ENCODE data around the gene PBX3.

Gene PBX3

GRCh38 chr9:125985142-125985997 is 238.2 kb downstream of the PBX3 start:
- no peak for DNase-seq

DNA sequence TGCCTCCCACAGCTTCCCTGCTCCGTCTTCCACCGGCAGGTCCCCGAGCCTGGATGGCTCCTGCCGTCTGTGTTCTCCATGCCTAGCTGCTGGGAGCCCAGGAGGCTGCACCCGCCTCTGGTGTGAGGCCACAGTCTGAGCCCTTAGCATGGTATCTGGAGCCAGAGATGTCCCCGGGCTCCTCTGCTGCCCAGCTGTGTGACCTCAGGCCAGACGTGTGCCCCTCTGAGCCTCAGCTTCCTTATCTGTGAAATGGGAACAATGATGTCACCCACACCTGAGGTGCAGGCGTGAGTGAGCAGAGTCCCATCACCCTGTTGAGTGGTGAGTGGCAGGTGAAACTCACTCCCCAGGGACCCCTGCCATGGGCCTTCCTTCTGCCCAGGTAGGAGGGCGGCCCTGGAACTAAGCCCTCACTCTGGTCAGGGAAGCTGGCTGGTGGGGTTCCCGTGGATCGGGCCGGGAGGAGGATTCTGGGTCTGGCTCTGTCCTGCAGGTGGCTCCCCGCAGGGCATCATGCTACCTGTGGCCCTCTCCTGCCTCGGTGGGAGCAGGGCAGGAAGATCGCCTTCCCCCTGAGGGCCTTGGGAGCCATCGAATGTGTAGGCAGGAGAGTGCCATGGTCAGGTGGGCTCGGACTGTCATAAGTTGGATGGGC is 239.0 kb downstream of the PBX3 start:
- DNase-seq, result no peak

- no peak for DNase-seq
Measured at GRCh38 chr9:125986966-125987365, 239.8 kb downstream of the PBX3 start.

DNA sequence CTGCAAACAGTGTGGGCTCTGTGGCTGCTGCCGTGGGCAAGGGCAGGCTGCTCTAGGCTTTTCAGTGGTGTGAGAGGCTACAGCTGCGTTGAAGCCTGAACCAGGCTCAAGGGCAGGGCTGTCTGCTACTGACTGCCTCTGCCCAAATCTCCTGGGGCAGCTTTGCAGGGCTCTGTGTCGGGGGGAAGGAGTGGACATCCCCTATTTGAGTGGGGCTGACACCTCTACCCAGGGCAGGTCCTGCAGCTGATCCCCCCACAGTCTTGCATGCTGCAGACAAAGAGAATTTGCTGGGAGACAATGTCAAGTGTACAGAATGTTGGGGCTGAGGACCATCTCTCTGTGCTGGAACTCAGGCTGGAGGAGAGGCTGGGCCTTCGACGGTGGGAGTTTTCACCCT is 240.2 kb downstream of the PBX3 start:
- no peak for DNase-seq

DNA sequence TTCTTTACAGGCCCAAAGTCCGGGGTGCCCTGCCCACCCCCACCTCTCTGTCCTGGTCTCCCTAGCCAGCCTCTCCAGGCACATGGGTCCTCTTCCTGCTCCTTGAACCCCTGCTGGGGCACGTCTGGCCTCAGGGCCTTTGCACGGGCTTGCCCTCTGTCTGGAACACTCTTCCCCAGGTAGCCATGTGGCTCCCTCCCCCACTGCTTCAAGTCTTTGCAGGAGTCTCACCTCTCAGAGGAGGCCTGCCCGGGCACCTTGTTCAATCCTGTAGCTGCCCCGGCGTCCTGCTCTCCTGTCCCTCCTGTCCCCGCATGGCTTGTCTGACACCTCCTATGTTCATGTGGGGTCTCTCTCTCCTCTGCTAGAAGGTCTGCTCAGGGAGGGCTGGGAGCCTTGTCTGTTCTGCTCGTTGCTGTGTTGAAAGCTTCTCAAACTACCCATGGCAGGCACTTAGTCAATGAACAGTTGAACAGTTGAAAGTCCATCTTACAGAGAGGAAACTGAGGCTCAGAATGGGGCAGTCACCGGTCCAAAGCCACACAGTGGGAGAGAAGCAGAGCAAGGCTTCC is 241.4 kb downstream of the PBX3 start:
- no peak for DNase-seq

GRCh38 chr9:125989090-125989501 is 241.9 kb downstream of the PBX3 start:
- no peak for DNase-seq

DNA sequence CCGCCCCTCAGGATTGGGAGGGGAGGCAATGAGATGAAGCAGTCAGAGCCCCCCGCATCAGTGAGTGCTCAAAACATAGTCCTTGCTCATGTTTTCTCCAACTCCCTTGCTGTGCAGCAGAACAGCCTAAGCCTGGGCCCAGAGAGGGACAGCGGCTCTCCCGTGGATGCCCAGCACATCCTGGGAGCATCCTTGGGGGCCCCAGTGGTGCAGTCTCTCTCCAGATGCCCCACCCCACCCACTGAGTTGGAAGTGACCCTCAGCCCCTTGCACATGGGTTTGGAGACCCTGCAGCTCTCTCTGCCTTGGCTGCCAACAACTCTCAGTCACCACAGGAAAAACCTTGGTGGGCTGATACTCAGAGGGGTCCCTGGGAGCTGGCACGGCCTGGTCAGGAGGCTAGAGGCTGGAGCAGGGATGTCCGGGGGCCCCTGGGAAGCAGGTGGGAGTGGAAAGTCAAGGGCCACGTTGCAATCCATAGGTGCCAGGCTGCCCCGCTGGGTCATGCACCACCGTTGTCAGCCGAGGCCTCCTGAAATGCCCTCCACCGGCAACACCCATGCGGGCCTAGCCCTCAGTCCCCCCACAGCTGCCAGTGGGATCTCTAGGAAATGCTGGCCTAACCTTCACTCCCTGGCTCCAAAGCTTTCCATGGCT is 242.5 kb downstream of the PBX3 start:
- no peak for DNase-seq

DNA sequence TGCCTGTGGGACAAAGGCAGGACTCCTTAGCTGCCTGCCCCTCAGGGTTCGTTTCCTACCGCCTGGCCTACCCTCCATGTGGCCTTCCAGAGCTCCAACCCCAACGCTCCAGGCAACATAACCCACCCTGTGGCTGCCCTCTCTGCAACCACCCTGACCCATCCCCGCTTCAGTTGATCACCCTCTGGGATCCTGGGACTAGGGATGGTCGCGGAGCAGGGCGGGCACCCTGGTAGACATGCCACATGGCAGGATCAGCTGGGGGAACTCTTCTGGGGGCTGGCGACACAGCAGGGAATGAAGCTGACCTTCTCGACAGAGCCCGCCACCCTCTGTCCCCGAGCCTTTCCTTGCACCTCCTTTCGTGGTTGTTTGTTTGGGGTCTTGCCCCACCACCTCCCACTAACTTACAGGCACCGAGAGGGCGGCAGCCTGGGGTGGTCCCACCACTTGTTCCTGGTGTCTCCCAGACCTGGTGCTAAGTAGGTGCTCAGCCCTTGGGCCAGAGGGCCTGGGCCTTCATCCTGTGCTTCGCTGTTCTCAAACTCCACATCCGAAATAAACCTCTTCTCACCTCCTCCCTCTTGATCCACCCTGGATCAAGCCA is 243.1 kb downstream of the PBX3 start:
- DNase-seq, result no peak

GRCh38 chr9:125990793-125991220 is 243.6 kb downstream of the PBX3 start:
- DNase-seq, result no peak

- no peak for DNase-seq
Measured at GRCh38 chr9:125991886-125992529, 244.8 kb downstream of the PBX3 start.

- no peak for DNase-seq
Measured at GRCh38 chr9:125992557-125992956, 245.4 kb downstream of the PBX3 start.

GRCh38 chr9:125993466-125993865 is 246.3 kb downstream of the PBX3 start:
- DNase-seq, result no peak

GRCh38 chr9:125994066-125994943 is 247.1 kb downstream of the PBX3 start:
- DNase-seq, result no peak

- DNase-seq, result no peak
Measured at GRCh38 chr9:125995006-125995405, 247.8 kb downstream of the PBX3 start.

GRCh38 chr9:125995706-125996105 is 248.5 kb downstream of the PBX3 start:
- DNase-seq, result no peak

GRCh38 chr9:125996791-125997190 is 249.6 kb downstream of the PBX3 start:
- DNase-seq, result no peak

DNA sequence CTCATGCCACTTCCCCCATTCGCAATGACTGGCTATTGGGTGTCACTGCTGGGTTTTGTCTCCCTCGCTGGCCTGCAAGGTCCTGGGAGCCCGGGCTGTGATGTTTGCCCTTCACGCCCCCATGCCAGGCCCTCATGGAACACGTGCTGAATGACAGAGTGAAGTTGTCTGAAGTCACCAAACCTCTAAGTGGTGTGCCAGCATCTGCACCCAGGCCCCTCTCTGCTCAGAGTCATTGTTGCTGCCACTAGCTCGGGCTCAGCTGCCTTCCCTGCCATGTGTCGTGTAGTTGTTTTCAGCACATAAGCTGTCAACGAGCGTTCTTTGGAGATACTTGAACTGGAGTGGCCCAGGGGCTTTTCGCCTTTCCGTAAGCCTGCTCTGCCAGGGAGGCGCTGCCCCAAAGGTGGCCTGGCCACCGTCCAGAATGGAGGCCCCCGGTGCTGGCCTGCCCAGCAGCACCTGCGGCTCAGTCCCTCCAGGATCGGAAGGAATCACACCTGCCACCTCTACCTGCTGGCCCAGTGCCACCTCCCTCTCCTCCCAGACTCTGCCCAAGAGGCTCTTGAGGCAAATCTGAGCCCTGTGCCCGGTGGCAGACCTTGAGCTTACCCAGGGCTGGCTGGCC is 250.1 kb downstream of the PBX3 start:
- no peak for DNase-seq

- no peak for DNase-seq
Measured at GRCh38 chr9:125998837-125999503, 251.8 kb downstream of the PBX3 start.

- no peak for DNase-seq
Measured at GRCh38 chr9:125999504-125999881, 252.3 kb downstream of the PBX3 start.

DNA sequence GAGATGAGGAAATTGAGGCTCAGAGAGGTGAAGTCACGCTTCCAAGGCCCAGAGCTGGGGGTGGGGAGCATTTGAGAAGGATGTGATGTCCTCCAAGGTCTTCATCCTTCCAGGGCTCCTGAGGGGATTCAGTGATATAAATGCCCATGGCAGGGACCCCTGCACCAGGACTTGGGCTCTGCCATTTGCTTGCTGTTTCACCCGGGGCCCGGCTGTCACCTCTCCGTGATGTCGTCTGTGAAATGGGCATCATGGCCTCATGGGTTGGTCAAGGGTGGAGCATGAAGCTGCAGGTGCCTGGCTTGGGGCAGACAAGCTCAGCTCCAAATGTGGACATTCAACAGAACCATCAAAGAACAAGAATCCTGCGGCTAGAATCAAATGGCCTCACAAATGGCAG is 253.1 kb downstream of the PBX3 start:
- no peak for DNase-seq

All from stimulated activated CD4-positive, alpha-beta T cell treated with anti-CD3 and anti-CD28 coated beads, Interleukin-12 subunit alpha, Interleukin-12 subunit beta, amount 100 ng/mL, for 4 hours (primary cell).